ENCODE results near the gene KIAA1586.
"Not testable (repeated sequence)": the region's sequence is repeated elsewhere in the genome, so short reads cannot be mapped to it uniquely, and the experiment has no call there.

KIAA1586 gene

DNA sequence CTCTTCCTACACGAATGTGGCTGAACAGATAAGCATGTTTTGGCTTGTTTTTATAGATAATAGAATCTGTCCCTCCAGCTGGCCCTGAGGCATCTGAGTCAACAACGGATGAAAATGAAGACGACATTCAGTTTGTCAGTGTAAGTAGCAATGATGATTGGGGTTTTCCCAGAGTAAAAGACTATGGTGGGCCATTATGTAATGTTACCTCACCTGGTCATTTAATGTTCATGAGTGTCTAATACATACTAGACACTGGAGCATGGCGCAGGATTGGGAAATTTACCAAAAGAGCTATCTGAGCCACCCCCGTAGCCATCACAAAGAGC lies 728 bp downstream of the KIAA1586 start:
- H3K9me3 ChIP-seq (ENCODE audit: control insufficient read depth in 1 of 2, low read length in 2 of 2); H3K27ac ChIP-seq (ENCODE audit: low read length); H3K27me3 ChIP-seq (ENCODE audit: low read depth, low read length); H3K36me3 ChIP-seq (ENCODE audit: control insufficient read depth in 1 of 2, insufficient read depth in 2 of 2, low read length in 2 of 2); H3K4me3 ChIP-seq (ENCODE audit: low read depth in 1 of 2, low read length in 2 of 2): not testable (repeated sequence)
- H3K4me1 ChIP-seq (ENCODE audit: control insufficient read depth in 1 of 2, insufficient read depth in 2 of 2, low read length in 2 of 2): peaks cover 4 to 14% of the 10 kb centered on the region in 2 donors

DNA sequence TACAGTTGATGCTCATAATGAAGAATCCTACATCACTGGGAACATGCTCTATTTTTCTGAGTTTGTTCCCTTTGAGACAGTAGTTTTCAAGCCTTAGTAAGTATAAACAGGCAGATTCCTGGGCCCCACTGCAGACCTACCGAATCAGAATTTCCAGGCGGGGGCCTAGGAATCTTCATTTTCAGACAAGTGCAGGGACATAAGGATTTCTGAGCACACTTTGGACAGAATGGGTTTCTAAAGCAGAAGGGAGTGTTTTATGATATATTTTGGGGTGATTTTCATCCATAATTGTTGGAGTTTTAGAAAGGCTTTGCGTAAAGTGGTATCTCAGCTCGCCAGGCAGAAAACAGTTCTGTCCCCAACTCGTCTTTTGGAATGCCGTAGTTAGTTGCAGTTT lies 1.4 kb downstream of the KIAA1586 start:
- Histone ChIP-seq H3K27ac (ENCODE audit: low read length) (peak overlapping the region; percentile 9), H3K4me1 (ENCODE audit: control insufficient read depth in 1 of 2, insufficient read depth in 2 of 2, low read length in 2 of 2) (peaks cover 4 to 14% of the 10 kb centered on the region in 2 donors), H3K4me3 (ENCODE audit: low read depth in 1 of 2, low read length in 2 of 2) (peak overlapping the region in 1 of 2 donors; percentile 44), H3K36me3 (ENCODE audit: control insufficient read depth in 1 of 2, insufficient read depth in 2 of 2, low read length in 2 of 2) (peaks cover 8 to 11% of the 10 kb centered on the region in 2 donors)
- H3K27me3 ChIP-seq (ENCODE audit: low read depth, low read length); H3K9me3 ChIP-seq (ENCODE audit: control insufficient read depth in 1 of 2, low read length in 2 of 2): not testable (repeated sequence)

DNA sequence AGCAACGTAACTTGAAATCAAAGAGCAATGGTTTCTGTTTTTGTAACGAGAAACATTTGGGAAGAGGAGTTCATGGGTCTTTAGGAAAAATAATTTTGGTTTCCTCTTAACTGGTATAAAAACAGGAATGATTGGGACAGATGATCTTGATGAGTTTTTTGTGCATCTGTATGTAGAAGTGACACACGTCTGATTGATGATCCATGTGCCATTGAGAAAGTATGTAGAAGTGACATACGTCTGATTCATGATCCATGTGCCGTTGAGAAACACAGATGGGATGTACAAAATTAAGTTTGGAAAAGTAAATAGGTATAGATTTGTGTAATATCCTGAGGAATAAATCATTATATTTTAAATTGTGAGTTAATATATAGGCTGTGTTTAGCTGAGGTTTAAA lies 2.1 kb downstream of the KIAA1586 start:
- Histone ChIP-seq H3K4me1 (ENCODE audit: control insufficient read depth in 1 of 2, insufficient read depth in 2 of 2, low read length in 2 of 2) (peaks cover 4 to 14% of the 10 kb centered on the region in 2 donors), H3K27me3 (ENCODE audit: low read depth, low read length) (no peaks in the 10 kb centered on the region), H3K9me3 (ENCODE audit: control insufficient read depth in 1 of 2, low read length in 2 of 2) (no peaks in the 10 kb centered on the region), H3K36me3 (ENCODE audit: control insufficient read depth in 1 of 2, insufficient read depth in 2 of 2, low read length in 2 of 2) (peaks cover 14 to 17% of the 10 kb centered on the region in 2 donors), H3K27ac (ENCODE audit: low read length) (peak overlapping the region; percentile 9), H3K4me3 (ENCODE audit: low read depth in 1 of 2, low read length in 2 of 2) (no peak overlapping the region)

DNA sequence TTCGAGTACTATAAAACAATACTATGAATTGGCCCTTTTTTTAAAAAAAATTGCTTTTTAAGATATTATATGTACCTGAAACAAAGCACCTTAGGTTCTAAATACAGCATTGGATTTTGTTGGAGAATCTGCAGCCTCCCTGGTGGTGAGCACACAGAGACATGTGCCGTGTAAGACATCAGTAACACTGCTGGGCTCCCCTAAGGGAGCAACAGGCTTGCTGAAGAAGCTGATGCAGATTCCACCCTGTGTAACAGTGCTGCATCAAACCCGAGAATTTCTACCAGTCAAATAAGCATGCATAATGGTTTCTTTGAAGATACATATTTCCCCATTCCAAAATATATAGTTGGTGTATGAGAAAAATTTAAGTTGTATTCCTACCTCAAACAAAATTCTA lies 17.4 kb downstream of the KIAA1586 start:
- H3K4me3 ChIP-seq (ENCODE audit: low read depth in 1 of 2, low read length in 2 of 2): no peak overlapping the region
- no peaks in the 10 kb centered on the region for H3K4me1 ChIP-seq (ENCODE audit: control insufficient read depth in 1 of 2, insufficient read depth in 2 of 2, low read length in 2 of 2)
- no peak overlapping the region for H3K27ac ChIP-seq (ENCODE audit: low read length)
- H3K9me3 ChIP-seq (ENCODE audit: control insufficient read depth in 1 of 2, low read length in 2 of 2): no peaks in the 10 kb centered on the region
- no peaks in the 10 kb centered on the region for H3K27me3 ChIP-seq (ENCODE audit: low read depth, low read length)
- H3K36me3 ChIP-seq (ENCODE audit: control insufficient read depth in 1 of 2, insufficient read depth in 2 of 2, low read length in 2 of 2): peaks cover 9 to 30% of the 10 kb centered on the region in 2 donors

DNA sequence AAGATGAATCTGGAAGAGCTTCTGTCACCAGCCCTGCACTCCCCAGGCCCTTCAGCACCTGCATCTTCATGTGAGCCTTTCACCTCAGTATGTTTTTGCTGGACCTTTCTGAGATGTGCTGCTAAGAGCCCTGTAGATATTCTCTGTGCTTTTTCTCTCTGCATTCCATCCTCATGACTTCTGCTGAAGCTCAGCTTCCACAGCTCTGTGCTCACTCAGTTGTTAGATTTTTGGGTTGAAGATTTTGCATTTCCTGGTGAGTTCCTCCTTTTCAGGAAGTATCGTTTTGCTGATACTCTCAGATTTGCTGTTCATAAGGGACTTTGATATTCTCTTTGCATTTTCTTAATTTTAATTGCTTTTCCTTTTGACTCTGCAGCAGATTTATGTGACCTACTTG lies 18.3 kb downstream of the KIAA1586 start:
- no peak overlapping the region for H3K4me3 ChIP-seq (ENCODE audit: low read depth in 1 of 2, low read length in 2 of 2)
- H3K36me3 ChIP-seq (ENCODE audit: control insufficient read depth in 1 of 2, insufficient read depth in 2 of 2, low read length in 2 of 2): peaks cover 9 to 25% of the 10 kb centered on the region in 2 donors
- H3K27ac ChIP-seq (ENCODE audit: low read length): no peak overlapping the region
- H3K27me3 ChIP-seq (ENCODE audit: low read depth, low read length): no peaks in the 10 kb centered on the region
- H3K9me3 ChIP-seq (ENCODE audit: control insufficient read depth in 1 of 2, low read length in 2 of 2): no peaks in the 10 kb centered on the region
- no peaks in the 10 kb centered on the region for H3K4me1 ChIP-seq (ENCODE audit: control insufficient read depth in 1 of 2, insufficient read depth in 2 of 2, low read length in 2 of 2)

DNA sequence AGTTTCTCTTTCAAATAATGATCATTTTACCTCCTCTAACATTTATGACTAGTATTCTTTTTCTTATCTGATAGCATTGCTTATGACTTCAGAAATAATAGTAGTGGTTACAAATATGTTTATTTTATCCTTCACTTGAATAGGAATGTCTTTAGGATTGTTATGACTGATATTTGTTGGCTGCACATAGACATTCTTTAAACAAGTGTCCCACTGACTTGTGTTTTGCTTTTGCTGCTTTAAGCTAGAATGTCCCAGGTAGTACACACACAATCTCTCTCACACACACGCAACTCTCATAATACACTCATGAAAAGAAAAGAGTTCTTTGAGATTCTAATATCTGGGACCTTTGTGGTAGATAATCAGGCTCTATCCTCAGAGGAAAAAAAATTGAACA lies 21.6 kb downstream of the KIAA1586 start:
- H3K4me1 ChIP-seq (ENCODE audit: control insufficient read depth in 1 of 2, insufficient read depth in 2 of 2, low read length in 2 of 2): no peaks in the 10 kb centered on the region
- H3K27ac ChIP-seq (ENCODE audit: low read length): no peak overlapping the region
- no peaks in the 10 kb centered on the region for H3K9me3 ChIP-seq (ENCODE audit: control insufficient read depth in 1 of 2, low read length in 2 of 2)
- peaks cover 4 to 25% of the 10 kb centered on the region in 2 donors for H3K36me3 ChIP-seq (ENCODE audit: control insufficient read depth in 1 of 2, insufficient read depth in 2 of 2, low read length in 2 of 2)
- H3K4me3 ChIP-seq (ENCODE audit: low read depth in 1 of 2, low read length in 2 of 2): no peak overlapping the region
- H3K27me3 ChIP-seq (ENCODE audit: low read depth, low read length): no peaks in the 10 kb centered on the region

DNA sequence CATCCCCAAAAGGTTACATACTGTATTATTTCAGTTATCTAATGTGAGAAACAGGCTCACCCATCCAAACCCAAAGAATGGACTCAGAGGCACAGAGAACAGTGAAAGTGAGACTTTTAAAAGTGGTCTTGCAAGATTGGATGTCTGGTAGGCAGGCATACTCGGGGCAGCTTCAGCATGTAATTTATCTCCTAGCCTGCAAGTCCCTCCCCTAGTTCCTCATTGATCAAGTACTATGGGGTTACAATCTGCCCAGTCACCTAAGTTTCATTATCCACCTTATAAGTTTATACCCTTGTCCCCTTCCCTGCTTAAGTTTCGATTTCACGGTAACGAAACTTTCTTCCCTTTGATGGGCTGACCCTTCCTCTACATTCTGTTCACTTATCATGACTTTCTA lies 22.7 kb downstream of the KIAA1586 start:
- Histone ChIP-seq H3K9me3 (ENCODE audit: control insufficient read depth in 1 of 2, low read length in 2 of 2) (no peaks in the 10 kb centered on the region), H3K36me3 (ENCODE audit: control insufficient read depth in 1 of 2, insufficient read depth in 2 of 2, low read length in 2 of 2) (peaks cover 4 to 25% of the 10 kb centered on the region in 2 donors)

DNA sequence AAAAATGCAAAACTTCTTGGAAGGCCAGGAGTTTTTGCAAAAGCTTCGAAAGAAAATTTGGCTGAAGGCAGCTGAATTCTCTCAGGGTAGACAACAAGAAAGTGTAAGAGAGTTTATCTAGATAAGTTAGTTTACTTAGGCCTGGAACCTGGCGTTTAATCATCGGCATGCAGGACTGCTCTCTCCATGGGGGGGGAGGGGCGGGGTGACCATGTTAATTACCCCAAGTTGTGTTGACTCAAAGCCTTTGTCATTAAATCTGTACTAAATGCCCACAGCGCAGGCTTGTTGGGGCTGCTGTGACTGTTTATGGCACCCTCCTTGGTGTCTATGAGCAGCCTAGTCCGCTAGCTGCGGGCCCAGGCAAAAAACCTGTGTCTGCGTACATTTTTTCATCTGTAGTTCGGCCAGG lies 23.4 kb downstream of the KIAA1586 start:
- Histone ChIP-seq H3K27ac (ENCODE audit: low read length) (no peak overlapping the region), H3K27me3 (ENCODE audit: low read depth, low read length) (no peaks in the 10 kb centered on the region), H3K9me3 (ENCODE audit: control insufficient read depth in 1 of 2, low read length in 2 of 2) (no peaks in the 10 kb centered on the region), H3K4me1 (ENCODE audit: control insufficient read depth in 1 of 2, insufficient read depth in 2 of 2, low read length in 2 of 2) (no peaks in the 10 kb centered on the region), H3K36me3 (ENCODE audit: control insufficient read depth in 1 of 2, insufficient read depth in 2 of 2, low read length in 2 of 2) (peaks cover 4 to 18% of the 10 kb centered on the region in 2 donors), H3K4me3 (ENCODE audit: low read depth in 1 of 2, low read length in 2 of 2) (no peak overlapping the region)

More for the DNA sequence above, 22.7 kb downstream of the KIAA1586 start:
- H3K4me3 ChIP-seq (ENCODE audit: low read depth in 1 of 2, low read length in 2 of 2): no peak overlapping the region
- no peaks in the 10 kb centered on the region for H3K27me3 ChIP-seq (ENCODE audit: low read depth, low read length)
- H3K27ac ChIP-seq (ENCODE audit: low read length): no peak overlapping the region
- no peaks in the 10 kb centered on the region for H3K4me1 ChIP-seq (ENCODE audit: control insufficient read depth in 1 of 2, insufficient read depth in 2 of 2, low read length in 2 of 2)

DNA sequence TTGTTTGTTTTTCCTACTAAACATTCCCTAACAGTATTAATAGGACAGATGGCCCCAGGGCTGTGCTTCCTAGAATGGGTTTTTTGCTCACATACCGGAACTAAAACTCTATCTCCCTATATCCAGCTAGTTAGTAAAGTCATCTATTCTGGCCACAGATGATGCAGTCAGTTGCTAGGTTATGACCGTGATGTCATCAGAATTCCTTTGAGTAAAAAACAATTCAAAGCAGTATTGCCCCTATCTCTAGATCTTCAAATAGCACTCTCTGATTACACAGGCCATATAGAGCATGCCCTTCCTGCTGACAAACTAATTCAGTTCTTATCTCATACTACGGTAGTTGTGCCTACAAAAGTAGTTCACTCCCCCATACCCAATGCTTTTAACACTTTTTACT lies 25.6 kb downstream of the KIAA1586 start:
- H3K27ac ChIP-seq (ENCODE audit: low read length): no peak overlapping the region

DNA sequence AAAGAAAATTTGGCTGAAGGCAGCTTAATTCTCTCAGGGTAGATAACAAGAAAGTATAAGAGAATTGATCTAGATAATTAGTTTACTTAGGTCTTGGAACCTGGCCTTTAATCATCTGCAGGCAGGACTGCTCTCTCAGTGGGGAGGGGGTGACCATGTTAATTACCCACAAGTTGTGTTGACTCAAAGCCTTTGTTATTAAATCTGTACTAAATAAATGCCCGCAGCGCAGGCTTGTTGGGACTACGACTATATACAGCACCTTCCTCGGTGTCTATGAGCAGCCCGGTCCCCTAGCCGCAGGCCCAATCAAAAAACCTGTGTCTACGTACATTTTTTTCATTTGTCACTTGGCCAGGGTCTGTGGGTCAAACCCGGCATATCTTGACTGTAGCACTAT lies 27.9 kb downstream of the KIAA1586 start:
- H3K4me3 ChIP-seq (ENCODE audit: low read depth in 1 of 2, low read length in 2 of 2): no peak overlapping the region
- H3K4me1 ChIP-seq (ENCODE audit: control insufficient read depth in 1 of 2, insufficient read depth in 2 of 2, low read length in 2 of 2): no peaks in the 10 kb centered on the region
- no peak overlapping the region for H3K27ac ChIP-seq (ENCODE audit: low read length)
- peaks cover 0 to 5% of the 10 kb centered on the region in 2 donors for H3K36me3 ChIP-seq (ENCODE audit: control insufficient read depth in 1 of 2, insufficient read depth in 2 of 2, low read length in 2 of 2)
- H3K27me3 ChIP-seq (ENCODE audit: low read depth, low read length): no peaks in the 10 kb centered on the region
- H3K9me3 ChIP-seq (ENCODE audit: control insufficient read depth in 1 of 2, low read length in 2 of 2): no peaks in the 10 kb centered on the region

More for the DNA sequence above, 25.6 kb downstream of the KIAA1586 start:
- no peak overlapping the region for H3K4me3 ChIP-seq (ENCODE audit: low read depth in 1 of 2, low read length in 2 of 2)
- peaks cover 4 to 5% of the 10 kb centered on the region in 2 donors for H3K36me3 ChIP-seq (ENCODE audit: control insufficient read depth in 1 of 2, insufficient read depth in 2 of 2, low read length in 2 of 2)
- no peaks in the 10 kb centered on the region for H3K4me1 ChIP-seq (ENCODE audit: control insufficient read depth in 1 of 2, insufficient read depth in 2 of 2, low read length in 2 of 2)
- H3K27me3 ChIP-seq (ENCODE audit: low read depth, low read length): no peaks in the 10 kb centered on the region
- H3K9me3 ChIP-seq (ENCODE audit: control insufficient read depth in 1 of 2, low read length in 2 of 2): no peaks in the 10 kb centered on the region

DNA sequence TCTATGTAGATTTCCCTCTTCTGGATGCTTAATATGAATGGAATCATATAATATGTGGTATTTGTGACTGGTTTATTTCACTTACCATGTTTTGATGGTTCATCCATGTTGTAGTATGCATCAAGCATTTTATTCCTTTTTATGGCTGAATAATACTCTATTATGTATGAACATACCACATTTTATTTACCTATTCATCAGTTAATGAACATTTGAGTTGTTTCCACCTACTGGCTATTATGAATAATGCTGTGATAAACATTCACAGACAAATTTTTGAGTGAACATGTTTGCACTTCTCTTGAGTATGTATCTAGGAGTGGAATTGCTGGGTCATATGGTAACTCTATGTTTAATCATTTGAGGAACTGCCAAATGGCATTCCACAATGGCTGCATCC lies 28.6 kb downstream of the KIAA1586 start:
- Histone ChIP-seq H3K27ac (ENCODE audit: low read length) (no peak overlapping the region), H3K9me3 (ENCODE audit: control insufficient read depth in 1 of 2, low read length in 2 of 2) (no peaks in the 10 kb centered on the region), H3K4me3 (ENCODE audit: low read depth in 1 of 2, low read length in 2 of 2) (no peak overlapping the region), H3K27me3 (ENCODE audit: low read depth, low read length) (no peaks in the 10 kb centered on the region), H3K36me3 (ENCODE audit: control insufficient read depth in 1 of 2, insufficient read depth in 2 of 2, low read length in 2 of 2) (peaks cover 0 to 5% of the 10 kb centered on the region in 2 donors), H3K4me1 (ENCODE audit: control insufficient read depth in 1 of 2, insufficient read depth in 2 of 2, low read length in 2 of 2) (no peaks in the 10 kb centered on the region)

DNA sequence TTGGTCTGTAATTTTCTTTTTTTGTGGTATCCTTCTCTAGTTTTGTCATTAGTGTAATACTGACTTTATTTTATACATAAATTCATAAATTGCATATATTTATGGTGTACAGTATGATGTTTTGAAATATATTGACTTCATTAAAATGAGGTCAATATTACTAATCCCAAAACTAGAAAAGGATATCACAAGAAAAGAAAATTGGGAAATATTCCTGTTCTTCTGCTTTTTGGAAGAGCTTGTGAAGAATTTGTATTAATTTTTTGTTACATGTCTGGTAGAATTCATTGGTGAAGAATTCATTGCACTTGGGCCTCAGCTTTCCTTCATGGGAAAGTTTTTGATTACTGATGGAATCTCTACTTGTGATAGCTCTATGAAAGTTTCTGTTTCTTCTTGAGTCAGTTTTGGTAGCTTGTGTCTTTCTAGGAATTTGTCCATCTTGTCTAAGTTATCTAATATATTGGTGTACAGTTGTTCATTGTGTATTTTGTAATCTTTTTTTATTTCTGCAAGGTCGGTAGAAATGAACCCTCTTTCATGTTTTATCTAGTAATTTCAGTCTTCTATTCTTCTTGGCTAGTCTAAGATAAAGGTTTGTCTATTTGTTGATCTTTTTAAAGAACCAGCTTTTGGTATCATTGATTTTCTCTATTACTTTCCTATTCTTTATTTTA lies 32.2 kb downstream of the KIAA1586 start:
- H3K27me3 ChIP-seq (ENCODE audit: low read depth, low read length): no peaks in the 10 kb centered on the region
- no peak overlapping the region for H3K27ac ChIP-seq (ENCODE audit: low read length)
- H3K4me1 ChIP-seq (ENCODE audit: control insufficient read depth in 1 of 2, insufficient read depth in 2 of 2, low read length in 2 of 2): no peaks in the 10 kb centered on the region
- H3K9me3 ChIP-seq (ENCODE audit: control insufficient read depth in 1 of 2, low read length in 2 of 2): no peaks in the 10 kb centered on the region
- peaks cover 0 to 5% of the 10 kb centered on the region in 2 donors for H3K36me3 ChIP-seq (ENCODE audit: control insufficient read depth in 1 of 2, insufficient read depth in 2 of 2, low read length in 2 of 2)
- H3K4me3 ChIP-seq (ENCODE audit: low read depth in 1 of 2, low read length in 2 of 2): no peak overlapping the region

All from muscle layer of duodenum (tissue), 2 donors.